ENCODE data around the gene C19orf12.
"Not testable (repeated sequence)": the region's sequence is repeated elsewhere in the genome, so short reads cannot be mapped to it uniquely, and the experiment has no call there.

C19orf12 gene

GRCh38 chr19:29677001-29677817, 37.9 kb downstream of the C19orf12 start:
- DNase-seq (ENCODE audit: low read depth in 1 of 2, low spot score in 1 of 2): no peak

- DNase-seq (ENCODE audit: low read depth in 1 of 2, low spot score in 1 of 2): no peak
These were observed 38.5 kb downstream of the C19orf12 start for GRCh38 chr19:29676586-29676985.

- DNase-seq (ENCODE audit: low read depth in 1 of 2, low spot score in 1 of 2): no peak
These were observed 39.3 kb downstream of the C19orf12 start for GRCh38 chr19:29675650-29676186.

GRCh38 chr19:29675120-29675649, 39.9 kb downstream of the C19orf12 start:
- no peak for DNase-seq (ENCODE audit: low read depth in 1 of 2, low spot score in 1 of 2)

- no peak for DNase-seq (ENCODE audit: low read depth in 1 of 2, low spot score in 1 of 2)
These were observed 40.5 kb downstream of the C19orf12 start for GRCh38 chr19:29674374-29675119.

GRCh38 chr19:29673451-29674371, 41.4 kb downstream of the C19orf12 start:
- DNase-seq (ENCODE audit: low read depth in 1 of 2, low spot score in 1 of 2): no peak

- peak; percentile 66 to 86 for DNase-seq (ENCODE audit: low read depth in 1 of 2, low spot score in 1 of 2)
These were observed 42.1 kb downstream of the C19orf12 start for GRCh38 chr19:29672933-29673336.

- no peak for DNase-seq (ENCODE audit: low read depth in 1 of 2, low spot score in 1 of 2)
These were observed 42.6 kb downstream of the C19orf12 start for GRCh38 chr19:29672319-29672932.

- DNase-seq (ENCODE audit: low read depth in 1 of 2, low spot score in 1 of 2): peak; percentile 62 to 84
These were observed 43.5 kb downstream of the C19orf12 start for GRCh38 chr19:29671393-29672160.

- DNase-seq (ENCODE audit: low read depth in 1 of 2, low spot score in 1 of 2): not testable (repeated sequence)
These were observed 44.1 kb downstream of the C19orf12 start for GRCh38 chr19:29671026-29671392.

GRCh38 chr19:29670255-29670654, 44.8 kb downstream of the C19orf12 start:
- DNase-seq (ENCODE audit: low read depth in 1 of 2, low spot score in 1 of 2): no peak

GRCh38 chr19:29668746-29669609, 46.1 kb downstream of the C19orf12 start:
- no peak for DNase-seq (ENCODE audit: low read depth in 1 of 2, low spot score in 1 of 2)

- DNase-seq (ENCODE audit: low read depth in 1 of 2, low spot score in 1 of 2): no peak
These were observed 47.1 kb downstream of the C19orf12 start for GRCh38 chr19:29667901-29668341.

GRCh38 chr19:29667387-29667783, 47.7 kb downstream of the C19orf12 start:
- DNase-seq (ENCODE audit: low read depth in 1 of 2, low spot score in 1 of 2): no peak

GRCh38 chr19:29666578-29667386, 48.3 kb downstream of the C19orf12 start:
- DNase-seq (ENCODE audit: low read depth in 1 of 2, low spot score in 1 of 2): no peak

- no peak for DNase-seq (ENCODE audit: low read depth in 1 of 2, low spot score in 1 of 2)
These were observed 49.1 kb downstream of the C19orf12 start for GRCh38 chr19:29665826-29666577.

- DNase-seq (ENCODE audit: low read depth in 1 of 2, low spot score in 1 of 2): peak; percentile 64 to 71
These were observed 49.7 kb downstream of the C19orf12 start, which contains the start of gene PLEKHF1 for GRCh38 chr19:29665215-29665825. Gene PLEKHF1 (plus strand): TSS chr19:29665461. CDS start chr19:29673840, 8,379 bp downstream.

All from activated CD4-positive, alpha-beta T cell treated with anti-CD3 and anti-CD28 coated beads, Interleukin-2, amount 50 U/mL, for 24 hours (primary cell).